Stimulated activated CD8-positive, alpha-beta memory T cell treated with anti-CD3 and anti-CD28 coated beads, Interleukin-15, amount 100 ng/mL, for 24 hours (primary cell): ENCODE measurements around the gene PKDREJ.

ENCODE experiments used
- DNase-seq: peaks from one replicate; pipeline ENCODE4 v3.0.0-alpha.2; 2020; ENCODE audit warnings: low read depth

The PKDREJ gene

GRCh38 chr22:46234969-46235368 is 28.2 kb downstream of the PKDREJ start:
- no peak for DNase-seq

- DNase-seq: no peak
These were observed 29.9 kb downstream of the PKDREJ start for GRCh38 chr22:46233231-46233630.

- DNase-seq: no peak
These were observed 32.8 kb downstream of the PKDREJ start for GRCh38 chr22:46230262-46230901.

- DNase-seq: no peak
These were observed 33.4 kb downstream of the PKDREJ start for GRCh38 chr22:46229701-46230100.

- no peak for DNase-seq
These were observed 36.6 kb downstream of the PKDREJ start for GRCh38 chr22:46226577-46226976.

GRCh38 chr22:46225631-46226030 is 37.5 kb downstream of the PKDREJ start:
- no peak for DNase-seq

GRCh38 chr22:46224898-46225290 is 38.2 kb downstream of the PKDREJ start:
- no peak for DNase-seq

- DNase-seq: no peak
These were observed 38.9 kb downstream of the PKDREJ start for GRCh38 chr22:46224044-46224897.

GRCh38 chr22:46220921-46221320 is 42.2 kb downstream of the PKDREJ start:
- no peak for DNase-seq

GRCh38 chr22:46219636-46220035 is 43.5 kb downstream of the PKDREJ start:
- DNase-seq: no peak

- DNase-seq: no peak
These were observed 48.5 kb downstream of the PKDREJ start for GRCh38 chr22:46214616-46215015.

GRCh38 chr22:46214149-46214548 is 49.0 kb downstream of the PKDREJ start:
- DNase-seq: no peak

GRCh38 chr22:46213052-46213451 is 50.1 kb downstream of the PKDREJ start:
- no peak for DNase-seq

- no peak for DNase-seq
These were observed 50.9 kb downstream of the PKDREJ start for GRCh38 chr22:46212195-46212594.

- DNase-seq: no peak
These were observed 53.9 kb downstream of the PKDREJ start for GRCh38 chr22:46209262-46209661.
